ENCODE measurements around the gene AFF3. TPM values are rescaled to one million over a fixed set of nuclear protein-coding genes. Genes with fewer than 3 reads are reported as not detected.

AFF3 gene
- total and polyA plus RNA-seq, 2 donors (not counting 3 experiments of a cell fraction or from before 2014, with no cell fraction given) = 0.06 to 0.07 TPM

GRCh38 chr2:99573634-99574251, 568.6 kb downstream of the AFF3 start:
- peaks cover 0 to 5% of the 10 kb centered on the region in 2 experiments for H3K27me3 ChIP-seq (ENCODE audit: control insufficient read depth in 2 of 2, insufficient read depth in 2 of 2, low read length in 2 of 2)
- ChIA-PET POLR2A (no interaction called here), CTCF (interaction anchor here (3.2 kb wide), 1 partner anchor 14 kb away, joined by 12 read pairs; no protein-coding TSS in a partner anchor)
- no peaks in the 10 kb centered on the region for H3K9me1 ChIP-seq (replicated peaks; ENCODE audit: control insufficient read depth, extremely low read depth, insufficient read depth, low read length)
- no peaks in the 10 kb centered on the region for H3K9me3 ChIP-seq (replicated peaks; ENCODE audit: control insufficient read depth, insufficient read depth, low read length)
- no peaks in the 10 kb centered on the region for H4K20me1 ChIP-seq (replicated peaks; ENCODE audit: control insufficient read depth, extremely low read depth, insufficient read depth, low read length)
- no peak overlapping the region for H3K4me2 ChIP-seq (ENCODE audit: insufficient read depth, low read length)
- no peak for DNase-seq (ENCODE audit: low read depth, low spot score)
- intact Hi-C loops (cut with micrococcal nuclease) = no loop called here
- H3K36me3 ChIP-seq (ENCODE audit: control insufficient read depth in 2 of 2, extremely low read depth in 1 of 2, insufficient read depth in 2 of 2, low read length in 2 of 2) = no peaks in the 10 kb centered on the region
- no peak overlapping the region for H3K9ac ChIP-seq (replicated peaks; ENCODE audit: extremely low read depth, insufficient read depth, low read length)
- no TSS peak for BruUV-seq (replicated peaks)
- dilution Hi-C loops (cut with MboI; ENCODE audit: extremely low pct_ligation_motif_present, low sequenced_read_pairs) = no loop called here
- no peak overlapping the region for H3K4me3 ChIP-seq (replicated peaks in 1 of 3; ENCODE audit: insufficient read depth in 1 of 3, low read depth in 1 of 3, low read length in 3 of 3)
- FAIRE-seq = no peak
- no peak overlapping the region for H3K27ac ChIP-seq (ENCODE audit: insufficient read depth, low read depth, low read length)
- H3K79me2 ChIP-seq (ENCODE audit: control insufficient read depth, insufficient read depth, low read length) = no peaks in the 10 kb centered on the region
- TF ChIP-seq, protein P1, sequence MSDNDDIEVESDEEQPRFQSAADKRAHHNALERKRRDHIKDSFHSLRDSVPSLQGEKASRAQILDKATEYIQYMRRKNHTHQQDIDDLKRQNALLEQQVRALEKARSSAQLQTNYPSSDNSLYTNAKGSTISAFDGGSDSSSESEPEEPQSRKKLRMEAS (IDR thresholded peaks at IDR 0.05; ENCODE audit: insufficient read depth, insufficient read length) = no peak
- TF ChIP-seq FOS (IDR thresholded peaks at IDR 0.05; ENCODE audit: borderline replicate concordance, insufficient read depth, low read length) = no peak
- no peak for TF ChIP-seq CTCF (IDR thresholded peaks at IDR 0.05; ENCODE audit: extremely low read depth in 1 of 2, insufficient read depth in 1 of 2, low read depth in 1 of 2, low read length in 2 of 2)
- TF ChIP-seq GATA2 (IDR thresholded peaks at IDR 0.05; ENCODE audit: insufficient read depth, insufficient read length, low read depth, low read length) = no peak
- TF ChIP-seq JUN (IDR thresholded peaks at IDR 0.05; ENCODE audit: borderline replicate concordance, insufficient read depth, insufficient read length, low read depth) = no peak
- no peak for TF ChIP-seq MYC (IDR thresholded peaks at IDR 0.05; ENCODE audit: low read depth, low read length)
- TF ChIP-seq EZH2 (IDR thresholded peaks at IDR 0.05; ENCODE audit: borderline replicate concordance, low read depth, low read length, severe bottlenecking) = no peak
- no peak for TF ChIP-seq POLR2AphosphoS5 (IDR thresholded peaks at IDR 0.05; ENCODE audit: insufficient read depth, low read depth, low read length)
- TF ChIP-seq POLR2A (IDR thresholded peaks at IDR 0.05; ENCODE audit: low read depth, low read length) = no peak
- H2AFZ ChIP-seq (ENCODE audit: low read depth, low read length) = no peak overlapping the region
- H3K4me1 ChIP-seq (ENCODE audit: control insufficient read depth, extremely low read depth, insufficient read depth, low read length) = no peaks in the 10 kb centered on the region
